Hypothalamus (tissue), 51 donors: ENCODE results near the gene MAP2K6.

Source experiments
- DNase-seq, 51 donors: peaks; one replicate each; lab custom pipeline; 2025; lab: John Stamatoyannopoulos, UW

Gene MAP2K6

GRCh38 chr17:69572747-69573146 is 158.2 kb downstream of the MAP2K6 start:
- no peak for DNase-seq

GRCh38 chr17:69573396-69573795 is 158.9 kb downstream of the MAP2K6 start:
- no peak for DNase-seq

- no peak for DNase-seq
Observed at GRCh38 chr17:69574257-69575197, 160.0 kb downstream of the MAP2K6 start.

GRCh38 chr17:69575346-69575761 is 160.9 kb downstream of the MAP2K6 start:
- DNase-seq: no peak

- no peak for DNase-seq
Observed at GRCh38 chr17:69577098-69577497, 162.6 kb downstream of the MAP2K6 start.

- DNase-seq: no peak
Observed at GRCh38 chr17:69578385-69578936, 164.0 kb downstream of the MAP2K6 start.

GRCh38 chr17:69579961-69580677 is 165.6 kb downstream of the MAP2K6 start:
- DNase-seq: no peak

GRCh38 chr17:69581061-69581961 is 166.8 kb downstream of the MAP2K6 start:
- no peak for DNase-seq

GRCh38 chr17:69588316-69588715 is 173.8 kb downstream of the MAP2K6 start:
- no peak for DNase-seq

- DNase-seq: no peak
Observed at GRCh38 chr17:69588827-69589239, 174.3 kb downstream of the MAP2K6 start.

GRCh38 chr17:69590671-69591070 is 176.2 kb downstream of the MAP2K6 start:
- DNase-seq: no peak

- no peak for DNase-seq
Observed at GRCh38 chr17:69592692-69593350, 178.3 kb downstream of the MAP2K6 start.

- DNase-seq: no peak
Observed at GRCh38 chr17:69593351-69593715, 178.8 kb downstream of the MAP2K6 start.

- no peak for DNase-seq
Observed at GRCh38 chr17:69593716-69594115, 179.2 kb downstream of the MAP2K6 start.

- DNase-seq: no peak
Observed at GRCh38 chr17:69594641-69595040, 180.1 kb downstream of the MAP2K6 start.

GRCh38 chr17:69596141-69596540 is 181.6 kb downstream of the MAP2K6 start:
- no peak for DNase-seq

GRCh38 chr17:69597898-69598692 is 183.6 kb downstream of the MAP2K6 start:
- no peak for DNase-seq

- no peak for DNase-seq
Observed at GRCh38 chr17:69602972-69603371, 188.5 kb downstream of the MAP2K6 start.
